ENCODE measurements around the gene PNPLA5.

Gene PNPLA5

GRCh38 chr22:43862074-43862881 lies 29.5 kb downstream of the PNPLA5 start, which contains the start of gene SULT4A1:
Gene SULT4A1 (minus strand): TSS chr22:43862513. CDS start chr22:43862382, 131 bp downstream.
- DNase-seq (ENCODE audit: low spot score): no peak
- TF ChIP-seq CTCF (IDR thresholded peaks at IDR 0.05; ENCODE audit: borderline replicate concordance, control extremely low read depth, extremely low read depth, insufficient read depth, missing control alignments): no peak
- in situ Hi-C loops (cut with MboI; ENCODE audit: low sequenced_read_pairs, unreplicated experiment): no loop called here

DNA sequence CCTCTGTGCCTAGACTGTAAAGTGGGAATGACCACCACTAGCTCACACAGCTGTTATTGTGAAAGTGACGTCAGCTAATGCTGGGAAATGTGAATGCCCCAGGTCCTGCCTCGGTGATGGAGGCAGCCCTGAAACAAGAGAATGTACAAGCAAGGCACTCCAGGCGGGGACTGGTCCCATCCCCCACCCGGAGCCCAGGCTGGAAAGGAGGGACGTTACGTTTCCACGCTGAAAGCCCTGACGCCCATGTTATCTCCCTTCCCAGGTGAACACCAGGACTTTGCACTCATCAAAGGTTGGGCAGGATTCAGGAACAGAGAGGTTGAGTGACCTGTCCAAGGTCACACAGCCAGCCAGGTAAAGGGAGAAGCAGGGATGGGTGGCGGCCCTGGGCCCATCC lies 30.3 kb downstream of the PNPLA5 start:
- DNase-seq (ENCODE audit: low spot score): no peak
- in situ Hi-C loops (cut with MboI; ENCODE audit: low sequenced_read_pairs, unreplicated experiment): no loop called here
- TF ChIP-seq CTCF (IDR thresholded peaks at IDR 0.05; ENCODE audit: borderline replicate concordance, control extremely low read depth, extremely low read depth, insufficient read depth, missing control alignments): no peak

- no peak for DNase-seq (ENCODE audit: low spot score)
- no peak for TF ChIP-seq CTCF (IDR thresholded peaks at IDR 0.05; ENCODE audit: borderline replicate concordance, control extremely low read depth, extremely low read depth, insufficient read depth, missing control alignments)
- in situ Hi-C loops (cut with MboI; ENCODE audit: low sequenced_read_pairs, unreplicated experiment): no loop called here
Measured at GRCh38 chr22:43860831-43861230, 31.0 kb downstream of the PNPLA5 start.

DNA sequence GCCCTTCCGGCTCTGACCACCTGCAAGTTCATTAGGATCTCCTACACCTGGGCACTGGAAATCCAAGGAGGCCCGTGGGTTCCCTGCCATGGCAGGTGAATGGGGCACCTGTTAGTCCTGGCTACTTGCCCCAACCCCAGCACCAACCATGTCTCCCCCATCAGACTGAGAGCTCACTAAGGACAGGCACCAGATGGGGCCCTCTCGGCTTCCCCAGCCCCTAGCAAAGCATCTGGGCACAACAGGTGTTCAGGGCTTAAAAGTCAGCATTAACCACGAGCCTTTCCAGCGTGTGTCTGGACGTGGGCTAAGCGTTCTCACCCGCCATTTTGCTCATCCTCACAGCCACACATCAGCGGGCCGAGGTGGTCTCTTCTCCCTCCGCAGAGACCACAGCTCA lies 31.7 kb downstream of the PNPLA5 start:
- in situ Hi-C loops (cut with MboI; ENCODE audit: low sequenced_read_pairs, unreplicated experiment): no loop called here
- TF ChIP-seq CTCF (IDR thresholded peaks at IDR 0.05; ENCODE audit: borderline replicate concordance, control extremely low read depth, extremely low read depth, insufficient read depth, missing control alignments): no peak
- DNase-seq (ENCODE audit: low spot score): no peak

DNA sequence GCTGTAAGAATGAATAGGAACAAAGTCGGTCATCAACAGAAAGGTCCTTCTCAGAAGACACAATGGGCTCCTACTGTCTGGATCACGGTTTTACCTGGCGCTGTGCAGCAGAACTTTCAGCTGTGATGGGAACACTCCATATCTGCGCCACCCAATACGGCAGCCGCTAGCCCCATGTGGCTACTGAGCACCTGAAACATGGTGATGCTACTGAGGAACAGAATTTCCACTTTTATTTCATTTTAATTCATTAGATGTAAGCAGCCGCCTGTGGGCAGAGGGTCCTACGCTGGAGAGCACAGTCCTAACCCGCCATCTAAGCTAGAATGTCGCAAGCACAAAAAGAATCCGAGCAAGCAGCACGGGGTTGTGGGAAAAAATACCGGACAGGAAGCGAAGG lies 32.2 kb downstream of the PNPLA5 start:
- TF ChIP-seq CTCF (IDR thresholded peaks at IDR 0.05; ENCODE audit: borderline replicate concordance, control extremely low read depth, extremely low read depth, insufficient read depth, missing control alignments): no peak
- in situ Hi-C loops (cut with MboI; ENCODE audit: low sequenced_read_pairs, unreplicated experiment): no loop called here

DNA sequence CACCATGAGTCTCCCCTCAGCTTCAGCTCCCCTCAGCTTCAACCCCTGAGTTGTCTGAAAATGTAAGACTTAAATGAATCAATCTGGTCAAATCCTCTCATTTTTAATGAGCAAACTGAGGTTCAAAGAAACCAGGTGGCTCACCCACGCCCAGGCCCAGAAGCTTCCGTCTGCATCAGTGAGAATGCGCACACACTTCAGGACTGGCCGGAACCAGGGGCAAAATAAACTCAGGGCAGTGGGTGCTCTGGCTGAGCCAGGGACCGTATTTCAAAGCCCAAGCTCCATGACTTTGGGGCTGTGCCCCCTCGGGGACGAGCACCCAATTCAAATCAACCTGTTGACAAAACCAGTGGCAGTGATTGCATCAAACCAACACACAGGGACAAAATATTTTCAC lies 32.6 kb downstream of the PNPLA5 start:
- DNase-seq (ENCODE audit: low spot score): no peak
- in situ Hi-C loops (cut with MboI; ENCODE audit: low sequenced_read_pairs, unreplicated experiment): no loop called here
- no peak for TF ChIP-seq CTCF (IDR thresholded peaks at IDR 0.05; ENCODE audit: borderline replicate concordance, control extremely low read depth, extremely low read depth, insufficient read depth, missing control alignments)

More for the DNA sequence above, 32.2 kb downstream of the PNPLA5 start:
- DNase-seq (ENCODE audit: low spot score): no peak

Data from GM13976 (cell line).